ENCODE measurements around the gene VTA1. TPM values are rescaled to one million over a fixed set of nuclear protein-coding genes. Genes with fewer than 3 reads are reported as not detected.

Gene VTA1
- total and polyA plus RNA-seq, 2 of the 4 experiments (the other 2 are of a cell fraction): 60.9 to 120 TPM

- Histone ChIP-seq H2BK120ac (ENCODE audit: low read depth, low read length) (no peak overlapping the region), H3K27me3 (ENCODE audit: control insufficient read depth, insufficient read depth, low read length) (no peaks in the 10 kb centered on the region), H4K20me1 (ENCODE audit: insufficient read depth, low read length) (no peaks in the 10 kb centered on the region), H2BK5ac (ENCODE audit: low read depth, low read length, poor library complexity, severe bottlenecking) (no peak overlapping the region), H4K5ac (ENCODE audit: low read depth, low read length) (no peak overlapping the region), H3K56ac (ENCODE audit: extremely low read depth, insufficient read depth, low read length) (no peak overlapping the region), H4K91ac (ENCODE audit: insufficient read depth, low read depth, low read length) (no peak overlapping the region), H2BK20ac (ENCODE audit: low read depth, low read length) (no peak overlapping the region), H3K4me3 (ENCODE audit: insufficient read depth, low read depth, low read length) (no peak overlapping the region), H3K9me3 (ENCODE audit: control insufficient read depth, insufficient read depth, low read length) (peaks cover 2% of the 10 kb centered on the region; the same call in 1 of the 2 replicates), H3K14ac (replicated peaks; ENCODE audit: low read depth, low read length) (no peak overlapping the region), H3K27ac (ENCODE audit: insufficient read depth, low read length) (no peak overlapping the region), H3K9ac (ENCODE audit: low read depth, low read length) (no peak overlapping the region), H3K23ac (ENCODE audit: low read depth, low read length) (no peak overlapping the region), H2AK5ac (ENCODE audit: low read depth, low read length) (no peak overlapping the region), H3K4ac (ENCODE audit: low read depth, low read length) (no peak overlapping the region), H3K79me1 (ENCODE audit: low read depth in 1 of 2, low read length in 2 of 2) (no peaks in the 10 kb centered on the region), H2AFZ (replicated peaks; ENCODE audit: low read length, poor library complexity) (no peak overlapping the region), H2AK9ac (replicated peaks; ENCODE audit: low read depth, low read length, poor library complexity) (no peak overlapping the region), H3K9me1 (ENCODE audit: insufficient read depth, low read length) (no peaks in the 10 kb centered on the region), H4K8ac (ENCODE audit: low read depth in 2 of 2, low read length in 2 of 2) (no peak overlapping the region), H3K18ac (ENCODE audit: low read depth, low read length) (no peak overlapping the region), H3K4me1 (ENCODE audit: control insufficient read depth, insufficient read depth, low read length) (no peaks in the 10 kb centered on the region), H2BK15ac (ENCODE audit: low read depth, low read length) (no peak overlapping the region), H3K4me2 (ENCODE audit: low read depth, low read length) (no peak overlapping the region), H3K36me3 (ENCODE audit: control insufficient read depth, insufficient read depth, low read length) (no peaks in the 10 kb centered on the region)
- ATAC-seq (ENCODE audit: low read depth): no peak
- WGBS, 2 experiments (ENCODE audit: extremely low coverage in 2 of 2, insufficient read length in 1 of 2): no CpG with 5 or more reads among the region's 5 CpGs
- no peak for DNase-seq
- dilution Hi-C loops (cut with HindIII; ENCODE audit: low sequenced_read_pairs, unreplicated experiment) (no loop called here), intact Hi-C loops (cut with micrococcal nuclease) (loop anchor here (5.0 kb wide), 1 partner anchor 162 kb away; no protein-coding TSS in a partner anchor), in situ Hi-C loops (cut with MboI; ENCODE audit: low sequenced_read_pairs) (no loop called here)
- ChIA-PET POLR2A (ENCODE audit: unreplicated experiment) (no interaction called here), CTCF (no interaction called here)
- BruUV-seq (replicated peaks): no TSS peak
- TF ChIP-seq, protein P1, sequence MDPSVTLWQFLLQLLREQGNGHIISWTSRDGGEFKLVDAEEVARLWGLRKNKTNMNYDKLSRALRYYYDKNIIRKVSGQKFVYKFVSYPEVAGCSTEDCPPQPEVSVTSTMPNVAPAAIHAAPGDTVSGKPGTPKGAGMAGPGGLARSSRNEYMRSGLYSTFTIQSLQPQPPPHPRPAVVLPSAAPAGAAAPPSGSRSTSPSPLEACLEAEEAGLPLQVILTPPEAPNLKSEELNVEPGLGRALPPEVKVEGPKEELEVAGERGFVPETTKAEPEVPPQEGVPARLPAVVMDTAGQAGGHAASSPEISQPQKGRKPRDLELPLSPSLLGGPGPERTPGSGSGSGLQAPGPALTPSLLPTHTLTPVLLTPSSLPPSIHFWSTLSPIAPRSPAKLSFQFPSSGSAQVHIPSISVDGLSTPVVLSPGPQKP (IDR thresholded peaks at IDR 0.05; ENCODE audit: borderline replicate concordance, low read depth, low read length): no peak
- TF ChIP-seq RCOR1 (IDR thresholded peaks at IDR 0.05; ENCODE audit: insufficient replicate concordance, low read length): no peak
- TF ChIP-seq MXI1 (IDR thresholded peaks at IDR 0.05; ENCODE audit: borderline replicate concordance, low read depth, low read length): no peak
- TF ChIP-seq CEBPB (IDR thresholded peaks at IDR 0.05; ENCODE audit: low read depth, low read length): no peak
- no peak for TF ChIP-seq RFX5 (IDR thresholded peaks at IDR 0.05; ENCODE audit: low read depth, low read length)
These were observed 78.5 kb downstream of the VTA1 start for GRCh38 chr6:142225552-142225951.

Measured in IMR-90 (cell line).